ENCODE results near the gene BMP8A. TPM values are rescaled to one million over a fixed set of nuclear protein-coding genes. Genes with fewer than 3 reads are reported as not detected.

Gene BMP8A
- total RNA-seq, 2 donors from 2014 or later: 5.4 to 9.4 TPM

DNA sequence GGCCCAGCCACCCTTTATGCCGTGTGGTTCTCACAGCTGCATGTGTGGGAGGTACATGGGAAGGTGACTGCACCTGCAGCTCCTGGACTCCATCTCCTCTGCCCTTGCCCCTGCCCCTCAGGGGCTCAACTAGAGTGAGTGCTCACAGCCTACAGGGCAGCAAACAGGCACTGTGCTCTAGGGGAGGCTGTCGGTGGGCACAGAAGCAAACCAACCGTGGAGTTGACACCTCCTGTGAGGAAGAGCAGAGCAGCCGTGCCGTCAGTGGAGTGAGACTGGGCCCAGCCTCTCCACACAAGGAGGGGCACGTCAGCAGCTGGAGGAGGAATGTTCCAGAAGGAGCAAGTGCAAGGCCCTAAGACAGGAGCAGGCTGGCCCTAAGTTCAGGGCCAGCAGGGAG is 32.7 kb downstream of the BMP8A start:
- DNase-seq (ENCODE audit: low spot score): no peak
- H3K27ac ChIP-seq: no peak overlapping the region
- H3K9me3 ChIP-seq: no peaks in the 10 kb centered on the region
- TF ChIP-seq POLR2AphosphoS5 (IDR thresholded peaks at IDR 0.05) (no peak), POLR2A (IDR thresholded peaks at IDR 0.05) (no peak)
- TF ChIP-seq, protein P1, sequence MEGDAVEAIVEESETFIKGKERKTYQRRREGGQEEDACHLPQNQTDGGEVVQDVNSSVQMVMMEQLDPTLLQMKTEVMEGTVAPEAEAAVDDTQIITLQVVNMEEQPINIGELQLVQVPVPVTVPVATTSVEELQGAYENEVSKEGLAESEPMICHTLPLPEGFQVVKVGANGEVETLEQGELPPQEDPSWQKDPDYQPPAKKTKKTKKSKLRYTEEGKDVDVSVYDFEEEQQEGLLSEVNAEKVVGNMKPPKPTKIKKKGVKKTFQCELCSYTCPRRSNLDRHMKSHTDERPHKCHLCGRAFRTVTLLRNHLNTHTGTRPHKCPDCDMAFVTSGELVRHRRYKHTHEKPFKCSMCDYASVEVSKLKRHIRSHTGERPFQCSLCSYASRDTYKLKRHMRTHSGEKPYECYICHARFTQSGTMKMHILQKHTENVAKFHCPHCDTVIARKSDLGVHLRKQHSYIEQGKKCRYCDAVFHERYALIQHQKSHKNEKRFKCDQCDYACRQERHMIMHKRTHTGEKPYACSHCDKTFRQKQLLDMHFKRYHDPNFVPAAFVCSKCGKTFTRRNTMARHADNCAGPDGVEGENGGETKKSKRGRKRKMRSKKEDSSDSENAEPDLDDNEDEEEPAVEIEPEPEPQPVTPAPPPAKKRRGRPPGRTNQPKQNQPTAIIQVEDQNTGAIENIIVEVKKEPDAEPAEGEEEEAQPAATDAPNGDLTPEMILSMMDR (IDR thresholded peaks at IDR 0.05): no peak
- H3K36me3 ChIP-seq: no peaks in the 10 kb centered on the region
- intact Hi-C loops (cut with DNase I): no loop called here
- WGBS: 66% methylated on average over 6 of the region's 6 CpGs
- H3K4me3 ChIP-seq: no peak overlapping the region
- H3K4me1 ChIP-seq (replicated peaks): no peaks in the 10 kb centered on the region
- H3K27me3 ChIP-seq (replicated peaks; ENCODE audit: insufficient read depth): no peaks in the 10 kb centered on the region

DNA sequence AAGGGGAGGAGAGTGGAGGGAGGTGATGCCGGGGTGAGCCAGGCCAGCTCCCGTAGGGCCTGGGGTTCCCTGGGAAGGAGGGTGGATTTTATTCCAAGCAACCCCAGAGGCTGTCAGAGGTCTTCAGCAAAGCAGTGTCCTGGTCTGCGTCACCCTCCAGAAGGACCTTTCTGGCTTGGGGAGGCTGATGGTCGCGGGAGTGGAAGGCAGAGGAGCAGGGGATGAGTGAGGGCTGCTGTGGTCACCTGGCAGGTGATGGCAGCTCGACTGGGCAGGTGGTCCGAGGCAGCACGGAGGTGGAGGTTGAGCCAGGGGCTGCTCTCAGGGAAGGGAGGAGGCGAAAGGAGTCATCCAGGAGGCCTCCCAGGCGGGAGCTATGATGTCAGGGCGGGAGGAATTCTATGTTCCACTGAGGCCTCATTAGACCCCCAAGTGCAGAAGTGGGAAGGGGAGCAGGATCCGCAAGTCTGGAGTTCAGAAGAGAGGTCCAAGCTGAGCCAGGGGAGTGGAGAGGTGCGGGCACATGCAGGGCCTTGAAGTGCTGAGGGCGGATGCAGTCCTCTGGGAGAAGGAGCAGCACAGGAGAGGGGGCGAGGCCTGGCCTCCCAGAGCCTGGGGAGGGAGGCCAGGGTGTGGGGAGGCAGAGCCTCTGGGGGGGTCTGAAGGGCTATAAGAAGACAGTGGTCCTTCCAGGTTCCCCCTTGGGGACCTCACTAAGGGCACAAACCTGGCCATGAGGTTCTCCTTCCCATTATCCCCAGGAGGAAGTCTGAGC is 33.3 kb downstream of the BMP8A start:
- no peak for DNase-seq (ENCODE audit: low spot score)
- Histone ChIP-seq H3K9me3 (no peaks in the 10 kb centered on the region), H3K27me3 (replicated peaks; ENCODE audit: insufficient read depth) (no peaks in the 10 kb centered on the region), H3K4me3 (no peak overlapping the region), H3K4me1 (replicated peaks) (no peaks in the 10 kb centered on the region), H3K27ac (no peak overlapping the region), H3K36me3 (no peaks in the 10 kb centered on the region)
- TF ChIP-seq, protein P1 (IDR thresholded peaks at IDR 0.05): no peak
- intact Hi-C loops (cut with DNase I): no loop called here
- WGBS: 92% methylated on average over 15 of the region's 15 CpGs

DNA sequence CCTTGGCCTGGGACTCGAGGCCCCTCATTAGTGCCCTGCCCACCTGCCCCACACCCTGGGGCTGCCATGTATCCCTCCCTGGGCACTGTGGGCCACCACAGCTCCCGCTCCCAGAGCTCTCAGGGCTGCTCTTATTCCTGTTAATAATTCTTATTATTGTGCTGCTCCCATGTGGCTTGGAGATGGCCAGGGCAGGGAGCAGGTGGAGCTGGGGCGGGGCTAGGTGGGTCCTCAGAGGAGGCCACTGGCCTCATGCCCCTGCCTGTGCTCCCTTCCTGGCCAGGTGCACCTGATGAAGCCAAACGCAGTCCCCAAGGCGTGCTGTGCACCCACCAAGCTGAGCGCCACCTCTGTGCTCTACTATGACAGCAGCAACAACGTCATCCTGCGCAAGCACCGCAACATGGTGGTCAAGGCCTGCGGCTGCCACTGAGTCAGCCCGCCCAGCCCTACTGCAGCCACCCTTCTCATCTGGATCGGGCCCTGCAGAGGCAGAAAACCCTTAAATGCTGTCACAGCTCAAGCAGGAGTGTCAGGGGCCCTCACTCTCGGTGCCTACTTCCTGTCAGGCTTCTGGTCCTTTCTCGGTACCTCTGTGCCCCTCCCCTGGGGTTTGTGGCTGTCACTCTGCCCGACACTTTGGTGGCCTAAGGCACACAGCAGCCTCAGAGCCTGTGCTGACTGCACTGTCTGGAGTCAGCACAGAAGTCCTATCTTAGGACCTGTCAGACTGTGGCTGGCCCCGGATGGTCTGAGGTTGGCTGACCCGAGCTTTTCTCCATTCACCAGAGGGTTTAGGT is 34.1 kb downstream of the BMP8A start:
- Histone ChIP-seq H3K4me3 (no peak overlapping the region), H3K27ac (no peak overlapping the region), H3K9me3 (no peaks in the 10 kb centered on the region), H3K4me1 (replicated peaks) (no peaks in the 10 kb centered on the region), H3K36me3 (no peaks in the 10 kb centered on the region), H3K27me3 (replicated peaks; ENCODE audit: insufficient read depth) (no peaks in the 10 kb centered on the region)
- TF ChIP-seq, protein P1 (IDR thresholded peaks at IDR 0.05): no peak
- no peak for TF ChIP-seq POLR2AphosphoS5 (IDR thresholded peaks at IDR 0.05)
- no peak for TF ChIP-seq POLR2A (IDR thresholded peaks at IDR 0.05)
- intact Hi-C loops (cut with DNase I): no loop called here
- DNase-seq (ENCODE audit: low spot score): no peak
- WGBS: 84% methylated on average over 17 of the region's 17 CpGs

DNA sequence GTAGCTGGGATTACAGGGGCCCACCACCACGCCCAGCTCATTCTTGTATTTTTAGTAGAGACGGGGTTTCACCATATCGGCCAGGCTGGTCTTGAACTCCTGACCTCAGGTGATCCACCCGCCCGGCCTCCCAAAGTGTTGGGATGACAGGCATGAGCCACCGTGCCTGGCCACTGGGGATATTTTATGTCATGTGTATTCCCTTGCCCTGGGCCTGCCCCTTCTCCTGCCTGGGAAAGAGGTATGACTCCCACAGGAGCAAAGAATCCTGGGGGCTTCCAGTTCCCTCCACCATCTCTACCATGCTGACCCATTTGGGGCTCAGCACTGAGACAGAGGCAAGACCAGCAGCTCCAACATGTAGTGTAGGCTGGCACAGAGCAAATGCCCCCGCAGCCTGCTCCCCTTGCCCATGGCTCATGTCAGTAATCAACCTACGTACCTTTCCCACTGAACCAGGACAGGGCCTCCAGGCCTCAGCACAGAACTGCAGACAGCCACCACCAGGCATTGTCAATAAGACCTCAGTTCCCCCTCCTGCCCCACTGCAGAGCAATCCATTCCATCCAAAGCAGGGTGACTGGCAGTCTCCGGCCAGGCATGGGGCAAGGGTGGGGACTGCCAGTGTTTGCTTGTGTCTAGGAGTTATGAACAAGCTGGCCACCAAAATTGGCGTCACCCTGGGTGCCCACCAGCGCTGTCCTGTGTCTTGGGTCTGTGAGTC is 35.2 kb downstream of the BMP8A start:
- WGBS: 85% methylated on average over 11 of the region's 11 CpGs
- H3K9me3 ChIP-seq: no peaks in the 10 kb centered on the region
- H3K27me3 ChIP-seq (replicated peaks; ENCODE audit: insufficient read depth): no peaks in the 10 kb centered on the region
- intact Hi-C loops (cut with DNase I): no loop called here
- TF ChIP-seq POLR2AphosphoS5 (IDR thresholded peaks at IDR 0.05): no peak
- no peak for TF ChIP-seq POLR2A (IDR thresholded peaks at IDR 0.05)
- TF ChIP-seq, protein P1 (IDR thresholded peaks at IDR 0.05): no peak
- H3K4me1 ChIP-seq (replicated peaks): no peaks in the 10 kb centered on the region
- H3K27ac ChIP-seq: peak overlapping the region; percentile 76 to 77
- H3K36me3 ChIP-seq: no peaks in the 10 kb centered on the region
- H3K4me3 ChIP-seq: no peak overlapping the region
- DNase-seq (ENCODE audit: low spot score): no peak
